HG02759 (cell line): Measurements from ENCODE around the gene SNAPC2.

ENCODE experiments used
- ATAC-seq: cut with Tn5 transposase; IDR thresholded peaks from one replicate; pipeline ENCODE4 v1.9.1; 2021; ENCODE audit warnings: mild to moderate bottlenecking, moderate library complexity; ENCODE audit not compliant: unreplicated experiment

SNAPC2 gene

GRCh38 chr19:7965921-7966665 lies 46.0 kb downstream of the SNAPC2 start:
- no peak for ATAC-seq

GRCh38 chr19:7968008-7968795 lies 48.1 kb downstream of the SNAPC2 start:
- no peak for ATAC-seq

- ATAC-seq, result no peak
Measured at GRCh38 chr19:7968796-7969554, 48.8 kb downstream of the SNAPC2 start.

GRCh38 chr19:7969555-7969939 lies 49.4 kb downstream of the SNAPC2 start:
- ATAC-seq, result no peak

- ATAC-seq, result no peak
Measured at GRCh38 chr19:7970716-7971448, 50.7 kb downstream of the SNAPC2 start.

- ATAC-seq, result no peak
Measured at GRCh38 chr19:7971553-7972520, 51.7 kb downstream of the SNAPC2 start.
